Subcutaneous adipose tissue (tissue), 4 donors: Measurements from ENCODE around the gene THSD4. TPM values are rescaled to one million over a fixed set of nuclear protein-coding genes. Genes with fewer than 3 reads are reported as not detected.

Experiments used
- total RNA-seq, 4 donors: library from RNA; depleted of rRNA; stranded (reverse); fragments of >200 nt; gene quantifications; one replicate each; pipeline ENCODE4 v1.1.0, GENCODE V29; 2016
- TF ChIP-seq, protein P1 (sequence below): fragments of 450-650 bp; IDR thresholded peaks from one replicate; pipeline ENCODE4 v1.5.1; 2016; ENCODE audit warnings: low read depth, mild to moderate bottlenecking, control low read depth, antibody characterized with exemption, moderate library complexity

The THSD4 gene
- total RNA-seq, 4 donors from 2014 or later: 0.17 to 0.94 (median 0.63) TPM

- TF ChIP-seq, protein P1, sequence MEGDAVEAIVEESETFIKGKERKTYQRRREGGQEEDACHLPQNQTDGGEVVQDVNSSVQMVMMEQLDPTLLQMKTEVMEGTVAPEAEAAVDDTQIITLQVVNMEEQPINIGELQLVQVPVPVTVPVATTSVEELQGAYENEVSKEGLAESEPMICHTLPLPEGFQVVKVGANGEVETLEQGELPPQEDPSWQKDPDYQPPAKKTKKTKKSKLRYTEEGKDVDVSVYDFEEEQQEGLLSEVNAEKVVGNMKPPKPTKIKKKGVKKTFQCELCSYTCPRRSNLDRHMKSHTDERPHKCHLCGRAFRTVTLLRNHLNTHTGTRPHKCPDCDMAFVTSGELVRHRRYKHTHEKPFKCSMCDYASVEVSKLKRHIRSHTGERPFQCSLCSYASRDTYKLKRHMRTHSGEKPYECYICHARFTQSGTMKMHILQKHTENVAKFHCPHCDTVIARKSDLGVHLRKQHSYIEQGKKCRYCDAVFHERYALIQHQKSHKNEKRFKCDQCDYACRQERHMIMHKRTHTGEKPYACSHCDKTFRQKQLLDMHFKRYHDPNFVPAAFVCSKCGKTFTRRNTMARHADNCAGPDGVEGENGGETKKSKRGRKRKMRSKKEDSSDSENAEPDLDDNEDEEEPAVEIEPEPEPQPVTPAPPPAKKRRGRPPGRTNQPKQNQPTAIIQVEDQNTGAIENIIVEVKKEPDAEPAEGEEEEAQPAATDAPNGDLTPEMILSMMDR: no peak
Measured at GRCh38 chr15:71643918-71644317, 528.6 kb downstream of the THSD4 start.

DNA sequence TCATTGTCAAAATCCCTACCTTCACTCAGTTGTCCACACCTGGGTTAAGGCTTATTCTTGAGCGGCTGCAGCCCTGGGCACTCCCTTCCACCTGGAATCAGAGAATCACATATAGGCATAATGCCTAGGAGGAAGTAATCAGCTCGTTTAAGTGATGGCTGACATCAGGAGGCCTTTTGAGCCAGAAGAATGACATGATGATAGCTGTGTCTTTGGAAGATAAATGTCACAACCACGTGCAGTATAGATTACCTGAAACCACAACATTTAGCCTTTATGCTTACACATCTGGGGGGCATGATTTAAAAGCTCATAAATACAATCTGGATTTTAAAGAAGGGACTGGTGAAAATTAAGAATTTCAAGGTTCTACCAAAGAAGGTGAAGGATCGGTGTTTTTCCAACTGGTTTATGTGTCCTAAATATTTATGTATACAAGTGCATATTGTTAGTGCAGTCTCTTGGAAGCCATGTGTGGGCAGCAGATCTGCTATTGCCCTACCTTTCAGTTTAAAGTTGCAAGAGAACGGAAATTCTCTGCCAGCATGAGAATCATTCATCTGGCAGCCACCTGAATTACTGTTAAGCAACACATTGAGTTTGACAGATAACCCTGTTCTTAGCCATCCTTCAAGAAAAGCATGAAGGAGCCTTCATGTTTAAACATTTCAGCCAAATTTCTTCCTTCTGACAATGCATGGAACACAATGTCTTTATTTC, 531.7 kb downstream of the THSD4 start:
- TF ChIP-seq, protein P1: no peak

DNA sequence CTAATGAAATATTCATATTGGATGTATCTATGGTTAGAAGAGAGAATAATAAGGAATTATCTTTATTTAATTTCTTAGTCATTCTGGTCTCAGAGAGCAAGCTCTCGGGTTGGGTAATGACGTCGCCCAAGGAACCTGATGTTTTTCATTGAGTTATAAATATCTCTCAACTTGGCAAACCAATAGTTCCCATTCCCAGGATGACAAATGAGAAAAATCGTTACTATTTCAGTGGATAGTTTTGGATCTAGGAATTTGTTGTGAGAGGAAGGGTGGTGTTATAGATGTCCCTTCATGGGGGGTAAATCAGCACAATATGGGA, 532.2 kb downstream of the THSD4 start:
- TF ChIP-seq, protein P1: no peak

DNA sequence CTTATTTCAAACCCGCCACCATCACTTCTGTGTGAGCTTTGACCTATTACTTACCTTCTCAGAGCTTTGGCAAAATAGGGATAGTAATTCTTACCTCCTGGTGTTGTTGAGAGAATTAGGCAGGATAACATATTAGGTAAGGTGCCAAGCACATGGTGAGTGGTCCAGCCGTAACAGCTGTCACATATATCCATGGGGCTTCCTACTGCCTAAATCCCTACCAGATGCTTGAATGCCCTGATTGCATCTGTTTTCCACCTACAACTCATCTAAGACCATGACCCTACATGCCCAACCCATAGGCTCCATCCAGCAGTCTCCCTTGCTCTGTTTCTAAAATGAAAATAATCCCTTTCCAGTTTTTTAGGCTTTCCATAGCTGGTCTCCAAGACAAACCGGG, 532.8 kb downstream of the THSD4 start:
- TF ChIP-seq, protein P1: no peak

- TF ChIP-seq, protein P1: no peak
Measured at GRCh38 chr15:71649894-71650293, 534.6 kb downstream of the THSD4 start.

DNA sequence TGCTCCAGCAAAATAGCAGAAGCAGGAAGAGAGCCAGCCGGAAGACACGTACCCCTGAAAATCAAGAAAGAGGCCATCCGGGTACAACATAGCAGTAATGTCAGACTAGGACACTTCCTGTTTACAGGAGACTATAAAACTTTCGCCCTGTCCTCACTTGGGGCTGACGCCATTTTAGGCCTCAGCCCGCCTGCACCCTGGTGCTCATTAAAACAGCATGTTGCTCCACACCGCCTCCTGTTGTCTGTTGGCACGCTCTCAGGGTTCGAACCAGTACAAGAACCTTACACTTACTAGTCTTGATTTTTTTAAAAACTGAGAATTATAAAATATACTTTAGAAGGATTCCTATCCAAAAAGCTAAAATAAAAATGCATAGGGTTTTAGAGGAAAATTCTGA, 535.3 kb downstream of the THSD4 start:
- TF ChIP-seq, protein P1: no peak

GRCh38 chr15:71651750-71652186, 536.5 kb downstream of the THSD4 start:
- TF ChIP-seq, protein P1: no peak
